Measurements from ENCODE around the gene SDK2.

Gene SDK2

GRCh38 chr17:73689596-73690275, 45.5 kb upstream of the SDK2 start:
- TF ChIP-seq POLR2AphosphoS5 (IDR thresholded peaks at IDR 0.05; ENCODE audit: low read depth, low read length) (no peak), FOXP2 (optimal IDR thresholded peaks at IDR 0.05; ENCODE audit: borderline replicate concordance, extremely low read depth, extremely low read length, insufficient read depth) (no peak), SIN3A (IDR thresholded peaks at IDR 0.05; ENCODE audit: borderline replicate concordance, insufficient read depth, low read length) (no peak), TAF1 (IDR thresholded peaks at IDR 0.05; ENCODE audit: borderline replicate concordance, insufficient read depth, low read length) (no peak)

GRCh38 chr17:73686961-73687360, 42.7 kb upstream of the SDK2 start:
- TF ChIP-seq REST (IDR thresholded peaks at IDR 0.05; ENCODE audit: insufficient read depth in 1 of 2, low read depth in 2 of 2, low read length in 2 of 2) (no peak), POLR2AphosphoS5 (IDR thresholded peaks at IDR 0.05; ENCODE audit: low read depth, low read length) (no peak)

GRCh38 chr17:73686126-73686525, 41.9 kb upstream of the SDK2 start:
- TF ChIP-seq SIN3A (IDR thresholded peaks at IDR 0.05; ENCODE audit: borderline replicate concordance, insufficient read depth, low read length) (no peak), TAF1 (IDR thresholded peaks at IDR 0.05; ENCODE audit: borderline replicate concordance, insufficient read depth, low read length) (no peak), REST (IDR thresholded peaks at IDR 0.05; ENCODE audit: insufficient read depth in 1 of 2, low read depth in 2 of 2, low read length in 2 of 2) (no peak), FOXP2 (optimal IDR thresholded peaks at IDR 0.05; ENCODE audit: borderline replicate concordance, extremely low read depth, extremely low read length, insufficient read depth) (no peak)

- TF ChIP-seq REST (IDR thresholded peaks at IDR 0.05; ENCODE audit: insufficient read depth in 1 of 2, low read depth in 2 of 2, low read length in 2 of 2), result no peak
- TF ChIP-seq SIN3A (IDR thresholded peaks at IDR 0.05; ENCODE audit: borderline replicate concordance, insufficient read depth, low read length), result no peak
- TF ChIP-seq POLR2AphosphoS5 (IDR thresholded peaks at IDR 0.05; ENCODE audit: low read depth, low read length), result no peak
- no peak for TF ChIP-seq FOXP2 (optimal IDR thresholded peaks at IDR 0.05; ENCODE audit: borderline replicate concordance, extremely low read depth, extremely low read length, insufficient read depth)
- no peak for TF ChIP-seq TAF1 (IDR thresholded peaks at IDR 0.05; ENCODE audit: borderline replicate concordance, insufficient read depth, low read length)
Measured at GRCh38 chr17:73684183-73684582, 39.9 kb upstream of the SDK2 start.

- no peak for TF ChIP-seq TAF1 (IDR thresholded peaks at IDR 0.05; ENCODE audit: borderline replicate concordance, insufficient read depth, low read length)
- TF ChIP-seq POLR2AphosphoS5 (IDR thresholded peaks at IDR 0.05; ENCODE audit: low read depth, low read length), result no peak
- TF ChIP-seq SIN3A (IDR thresholded peaks at IDR 0.05; ENCODE audit: borderline replicate concordance, insufficient read depth, low read length), result no peak
- no peak for TF ChIP-seq FOXP2 (optimal IDR thresholded peaks at IDR 0.05; ENCODE audit: borderline replicate concordance, extremely low read depth, extremely low read length, insufficient read depth)
- TF ChIP-seq REST (IDR thresholded peaks at IDR 0.05; ENCODE audit: insufficient read depth in 1 of 2, low read depth in 2 of 2, low read length in 2 of 2), result no peak
Measured at GRCh38 chr17:73683771-73684170, 39.5 kb upstream of the SDK2 start.
